GM18526 (cell line): ENCODE measurements around the gene DDX42.

Experiments used
- POLR2A ChIP-seq: IDR thresholded peaks from 3 replicates; pipeline ENCODE4 v1.6.1; 2011; ENCODE audit not compliant: insufficient read length; ENCODE audit errors: extremely low read depth

DDX42 gene

GRCh38 chr17:63853260-63853659 lies 79.3 kb downstream of the DDX42 start:
- no peak for TF ChIP-seq POLR2A

- TF ChIP-seq POLR2A = no peak
Observed at GRCh38 chr17:63854709-63855108, 80.7 kb downstream of the DDX42 start.

DNA sequence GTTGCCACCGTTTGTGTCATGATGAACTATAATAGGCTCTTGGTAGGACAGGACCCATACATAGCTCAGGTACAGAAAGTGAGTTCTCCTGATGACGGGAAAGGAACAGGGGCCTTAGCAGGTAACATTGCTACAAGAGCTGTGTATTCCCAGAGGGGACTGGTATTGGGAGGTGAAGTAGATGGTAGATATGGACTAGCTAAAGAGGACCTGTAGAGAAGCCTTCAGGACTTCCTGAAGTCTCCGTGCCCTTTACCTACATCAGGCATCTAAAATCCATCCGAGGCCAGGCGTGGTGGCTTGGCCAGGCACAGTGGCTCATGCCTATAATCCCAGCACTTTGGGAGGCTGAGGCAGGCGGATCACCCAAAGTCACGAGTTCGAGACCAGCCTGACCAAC lies 81.2 kb downstream of the DDX42 start:
- no peak for TF ChIP-seq POLR2A

DNA sequence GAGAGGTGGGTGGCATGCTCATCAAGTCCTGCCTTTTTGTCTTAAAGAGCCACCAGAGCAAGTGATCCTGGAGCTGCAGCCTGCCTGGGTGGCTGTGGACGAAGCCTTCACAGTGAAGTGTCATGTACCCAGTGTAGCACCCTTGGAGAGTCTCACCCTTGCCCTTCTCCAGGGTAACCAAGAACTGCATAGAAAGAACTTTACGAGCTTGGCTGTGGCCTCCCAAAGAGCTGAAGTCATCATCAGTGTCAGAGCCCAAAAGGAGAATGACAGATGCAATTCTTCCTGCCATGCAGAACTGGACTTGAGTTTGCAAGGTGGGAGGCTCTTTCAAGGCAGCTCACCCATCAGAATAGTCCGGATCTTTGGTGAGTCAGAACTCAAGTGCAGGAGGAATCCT lies 85.3 kb downstream of the DDX42 start:
- TF ChIP-seq POLR2A = no peak
